ENCODE results near the gene GNG8. TPM values are rescaled to one million over a fixed set of nuclear protein-coding genes. Genes with fewer than 3 reads are reported as not detected.
A peak's percentile ranks its signal among the peaks of the same experiment; 100 is the strongest.

The GNG8 gene
- total RNA-seq, 1 experiment from 2014 or later = not detected

GRCh38 chr19:46602392-46603194, 33.4 kb downstream of the GNG8 start:
- DNase-seq (ENCODE audit: low read depth) = no peak

- no peak for DNase-seq (ENCODE audit: low read depth)
These were observed 34.4 kb downstream of the GNG8 start, which contains the start of gene CALM3 for GRCh38 chr19:46601318-46602224. Gene CALM3 (plus strand): TSS chr19:46601330. CDS start chr19:46601435, 105 bp downstream.

DNA sequence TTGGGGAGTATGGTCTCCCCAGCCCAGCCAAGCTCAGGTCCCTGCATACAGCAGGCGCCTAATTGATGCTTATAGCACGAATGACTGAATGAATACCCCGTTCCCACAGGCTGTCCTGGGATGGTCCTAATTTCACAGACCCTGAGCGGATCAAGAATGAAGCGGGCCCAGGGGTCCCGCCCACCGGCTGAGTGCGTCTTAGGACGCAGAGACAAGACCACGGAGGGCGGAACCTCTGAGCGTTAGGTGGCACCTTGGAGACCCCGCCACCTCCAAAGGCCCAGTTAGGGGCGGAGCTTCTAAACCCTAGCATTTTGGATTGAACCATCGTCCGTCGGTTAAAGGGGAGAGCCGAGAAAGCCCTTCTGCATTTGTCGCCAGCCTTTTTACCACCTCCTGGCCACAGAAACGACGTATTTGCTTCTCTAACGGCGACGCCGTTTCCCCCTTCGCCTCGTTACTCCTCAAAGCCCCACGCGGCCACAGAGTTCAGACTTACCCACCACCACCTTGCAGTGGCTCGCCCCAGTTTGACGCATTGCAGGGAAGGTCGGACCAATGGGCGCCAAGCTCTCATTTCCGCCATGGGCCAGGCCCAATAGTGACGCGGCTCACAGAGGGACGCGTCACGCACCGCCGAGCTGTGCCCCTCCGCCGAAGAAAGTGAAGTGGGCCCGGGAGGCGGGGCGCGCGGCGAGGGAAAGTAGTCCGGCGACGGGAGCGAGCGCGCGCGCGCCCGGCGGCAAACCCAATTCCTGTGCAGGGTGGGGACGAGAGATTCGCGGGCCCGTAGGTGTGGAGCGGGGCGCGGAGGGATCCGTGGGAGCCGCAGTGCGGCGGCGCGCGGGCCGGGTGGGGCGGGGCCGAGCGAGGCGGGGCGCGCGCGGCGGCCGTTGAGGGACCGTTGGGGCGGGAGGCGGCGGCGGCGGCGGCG, 35.4 kb downstream of the GNG8 start:
- peak; percentile 97 for DNase-seq (ENCODE audit: low read depth)

DNA sequence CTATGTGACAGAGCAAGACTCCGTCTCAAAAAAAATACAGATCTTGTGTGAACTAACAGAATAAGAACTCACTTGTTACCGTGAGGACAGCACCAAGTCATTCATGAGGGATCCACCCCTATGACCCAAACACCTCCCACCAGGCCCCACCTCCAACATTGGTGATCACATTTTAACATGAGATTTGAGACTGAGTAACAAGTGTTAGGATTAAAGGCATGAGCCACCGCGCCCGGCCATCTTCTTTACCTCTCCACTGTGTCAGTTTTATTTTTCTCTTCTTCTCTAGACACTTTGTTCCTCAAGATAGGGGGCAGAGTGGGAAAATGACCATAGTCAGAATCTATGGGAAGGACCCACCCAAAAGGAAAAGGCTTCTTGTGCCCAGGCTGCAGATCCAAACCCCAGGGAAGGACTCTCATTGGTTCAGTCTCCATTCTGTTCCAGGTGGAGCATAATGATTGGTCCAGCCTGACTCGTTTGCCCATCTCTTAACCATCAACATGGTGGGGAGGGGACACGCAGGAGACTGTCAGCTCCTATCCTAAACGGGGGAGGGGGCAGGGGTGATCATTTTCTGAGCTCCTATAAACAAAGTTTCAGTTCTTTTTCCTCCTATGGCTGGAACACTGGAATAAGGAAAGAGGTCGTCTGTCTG, 36.2 kb downstream of the GNG8 start:
- DNase-seq (ENCODE audit: low read depth) = no peak

GRCh38 chr19:46598372-46598917, 37.6 kb downstream of the GNG8 start:
- no peak for DNase-seq (ENCODE audit: low read depth)

DNA sequence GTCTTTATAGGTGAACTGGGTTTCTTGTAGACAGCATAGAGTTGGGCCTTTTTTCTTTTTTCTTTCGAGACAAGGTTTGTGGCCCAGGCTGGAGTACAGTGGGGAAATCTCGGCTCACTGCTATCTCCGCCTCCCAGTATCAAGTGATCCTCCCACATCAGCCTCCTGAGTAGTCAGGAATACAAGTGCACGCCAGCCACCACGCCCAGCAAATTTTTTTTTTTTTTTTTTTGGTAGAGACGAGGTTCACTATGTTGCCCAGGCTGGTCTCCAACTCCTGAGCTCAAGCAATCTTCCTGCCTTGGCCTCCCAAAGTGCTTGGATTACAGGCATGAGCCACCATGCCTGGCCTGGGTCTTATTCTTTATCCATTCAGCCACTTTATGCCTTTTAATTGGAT, 40.0 kb downstream of the GNG8 start:
- DNase-seq (ENCODE audit: low read depth) = no peak

GRCh38 chr19:46591870-46592269, 44.1 kb downstream of the GNG8 start:
- no peak for DNase-seq (ENCODE audit: low read depth)

DNA sequence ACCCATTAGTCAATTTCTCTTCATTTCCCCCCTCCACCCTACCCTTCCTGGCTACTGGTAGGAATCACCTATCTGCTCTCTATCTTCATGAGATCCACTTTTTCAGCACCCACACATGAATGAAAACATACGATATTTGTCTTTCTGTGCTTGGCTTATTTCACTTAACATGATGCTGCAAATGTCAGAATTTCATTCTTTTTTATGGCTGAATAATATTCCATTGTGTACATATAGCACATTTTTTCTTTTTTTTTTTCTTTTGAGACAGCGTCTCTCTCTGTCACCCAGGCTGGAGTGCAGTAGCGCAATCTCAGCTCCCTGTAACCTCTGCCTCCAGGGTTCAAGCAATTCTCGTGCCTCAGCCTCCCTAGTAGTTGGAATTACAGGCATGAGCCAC, 44.7 kb downstream of the GNG8 start:
- no peak for DNase-seq (ENCODE audit: low read depth)

DNA sequence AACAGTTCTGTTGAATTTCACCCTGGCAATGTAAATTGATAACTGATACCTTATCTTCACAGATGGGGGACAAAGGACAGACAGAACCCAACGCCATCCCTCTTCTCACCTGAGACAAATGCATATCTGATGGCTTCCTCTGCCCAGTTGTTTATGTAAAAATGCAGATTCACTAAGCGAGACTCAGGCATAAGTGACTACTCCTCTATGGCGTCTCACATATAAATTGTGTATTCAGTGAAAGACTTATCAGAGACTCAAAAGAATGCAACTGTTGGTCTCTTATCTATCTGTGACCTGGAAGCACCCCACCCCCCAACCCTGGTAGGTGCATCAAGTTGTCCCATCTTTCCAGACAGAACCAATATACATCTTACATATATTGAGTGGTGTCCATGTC, 48.1 kb downstream of the GNG8 start:
- no peak for DNase-seq (ENCODE audit: low read depth)

GRCh38 chr19:46586294-46586693, 49.7 kb downstream of the GNG8 start:
- no peak for DNase-seq (ENCODE audit: low read depth)

DNA sequence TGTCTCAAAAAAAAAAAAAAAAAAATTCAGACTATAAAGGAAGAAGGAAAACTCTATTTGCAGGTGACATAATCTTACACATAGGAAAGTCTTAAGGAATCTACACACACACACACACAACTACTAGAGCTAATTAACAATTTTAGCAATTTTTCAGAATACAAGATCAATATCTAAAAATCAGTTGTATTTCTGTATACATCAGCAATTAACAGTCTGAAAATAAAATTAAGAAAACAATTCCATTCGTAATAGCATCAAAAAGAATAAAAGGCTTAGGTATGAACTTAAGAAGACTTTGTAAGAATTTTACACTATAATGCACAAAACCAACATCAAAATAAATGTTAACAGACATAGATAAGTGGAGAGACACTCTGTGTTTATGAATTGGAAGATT, 50.5 kb downstream of the GNG8 start:
- DNase-seq (ENCODE audit: low read depth) = no peak

Other genes starting within 250 kb of the GNG8 start
- 0.48 and 0.59 TPM in 2 replicates for gene CCDC8, start 222.6 kb downstream of the GNG8 start, total RNA-seq (2014; rRNA removed; shearing (Covaris generic))
- gene PNMA8C, start 207.3 kb downstream of the GNG8 start, total RNA-seq (2014; rRNA removed; shearing (Covaris generic)) = not detected in 2 replicates
- gene PNMA8A, start 164.6 kb downstream of the GNG8 start, total RNA-seq (2014; rRNA removed; shearing (Covaris generic)) = 0.20 TPM in 1 of 2 replicates, not detected in the other
- not detected in 2 replicates for gene PNMA8B, start 140.3 kb downstream of the GNG8 start, total RNA-seq (2014; rRNA removed; shearing (Covaris generic))
- 173 and 174 TPM in 2 replicates for gene CALM3, start 34.9 kb downstream of the GNG8 start, total RNA-seq (2014; rRNA removed; shearing (Covaris generic))
- 0.60 and 0.78 TPM in 2 replicates for gene PTGIR, start 11.1 kb downstream of the GNG8 start, total RNA-seq (2014; rRNA removed; shearing (Covaris generic))
- gene DACT3, start 25.0 kb upstream of the GNG8 start, total RNA-seq (2014; rRNA removed; shearing (Covaris generic)) = 2.2 and 3.3 TPM in 2 replicates
- gene PRKD2, start 80.9 kb upstream of the GNG8 start, total RNA-seq (2014; rRNA removed; shearing (Covaris generic)) = 12.9 and 14.6 TPM in 2 replicates
- 5.4 and 9.2 TPM in 2 replicates for gene FKRP, start 109.9 kb upstream of the GNG8 start, total RNA-seq (2014; rRNA removed; shearing (Covaris generic))
- 33.6 and 42.8 TPM in 2 replicates for gene STRN4, start 110.2 kb upstream of the GNG8 start, total RNA-seq (2014; rRNA removed; shearing (Covaris generic))
- gene SLC1A5, start 152.4 kb upstream of the GNG8 start, total RNA-seq (2014; rRNA removed; shearing (Covaris generic)) = 117 and 127 TPM in 2 replicates
- gene AP2S1, start 214.6 kb upstream of the GNG8 start, total RNA-seq (2014; rRNA removed; shearing (Covaris generic)) = 447 and 606 TPM in 2 replicates
- gene ARHGAP35, start 224.8 kb upstream of the GNG8 start, total RNA-seq (2014; rRNA removed; shearing (Covaris generic)) = 24.0 and 25.2 TPM in 2 replicates